ENCODE data around the gene TTBK2.
"Not testable (repeated sequence)": the region's sequence is repeated elsewhere in the genome, so short reads cannot be mapped to it uniquely, and the experiment has no call there.

Gene TTBK2

GRCh38 chr15:42920519-42921341 is at the start of gene TTBK2:
TTBK2 (minus strand) TSS chr15:42920778; CDS start chr15:42878617, 42,161 bp downstream.
- peak; percentile 96 for DNase-seq

- DNase-seq: no peak
These were observed 43.9 kb upstream of the TTBK2 start for GRCh38 chr15:42964476-42964875.

GRCh38 chr15:42955518-42955917 is 34.9 kb upstream of the TTBK2 start:
- no peak for DNase-seq

GRCh38 chr15:42954291-42954690 is 33.7 kb upstream of the TTBK2 start:
- no peak for DNase-seq

GRCh38 chr15:42948898-42949297 is 28.3 kb upstream of the TTBK2 start:
- not testable (repeated sequence) for DNase-seq

- no peak for DNase-seq
These were observed 19.9 kb upstream of the TTBK2 start for GRCh38 chr15:42940527-42940926.

GRCh38 chr15:42939841-42940240 is 19.3 kb upstream of the TTBK2 start:
- DNase-seq: no peak

GRCh38 chr15:42937143-42937542 is 16.6 kb upstream of the TTBK2 start:
- no peak for DNase-seq

GRCh38 chr15:42933886-42934667 is 13.5 kb upstream of the TTBK2 start:
- no peak for DNase-seq

- no peak for DNase-seq
These were observed 12.4 kb upstream of the TTBK2 start for GRCh38 chr15:42932833-42933515.

GRCh38 chr15:42931702-42932486 is 11.3 kb upstream of the TTBK2 start:
- no peak for DNase-seq

- no peak for DNase-seq
These were observed 8.8 kb upstream of the TTBK2 start for GRCh38 chr15:42929306-42929848.

- peak; percentile 29 for DNase-seq
These were observed 759 bp upstream of the TTBK2 start for GRCh38 chr15:42921342-42921731.

GRCh38 chr15:42919799-42920518 is 619 bp downstream of the TTBK2 start:
- no peak for DNase-seq

- DNase-seq: no peak
These were observed 1.3 kb downstream of the TTBK2 start for GRCh38 chr15:42919308-42919707.

GRCh38 chr15:42918047-42918446 is 2.5 kb downstream of the TTBK2 start:
- DNase-seq: no peak

GRCh38 chr15:42915654-42916315 is 4.8 kb downstream of the TTBK2 start:
- DNase-seq: no peak

GRCh38 chr15:42914728-42915497 is 5.7 kb downstream of the TTBK2 start:
- no peak for DNase-seq

GRCh38 chr15:42911058-42911592 is 9.5 kb downstream of the TTBK2 start:
- no peak for DNase-seq

GRCh38 chr15:42908538-42908937 is 12.0 kb downstream of the TTBK2 start:
- no peak for DNase-seq

All from activated CD4-positive, alpha-beta T cell treated with anti-CD3 and anti-CD28 coated beads for 1 hour (primary cell).